HG02943 (cell line): Measurements from ENCODE around the gene RYR3.
"Not testable (repeated sequence)": the region's sequence is repeated elsewhere in the genome, so short reads cannot be mapped to it uniquely, and the experiment has no call there.

Experiments
- ATAC-seq: cut with Tn5 transposase; IDR thresholded peaks from one replicate; pipeline ENCODE4 v1.9.1; 2021; ENCODE audit warnings: mild to moderate bottlenecking, low read depth, moderate library complexity; ENCODE audit not compliant: unreplicated experiment

Gene RYR3

DNA sequence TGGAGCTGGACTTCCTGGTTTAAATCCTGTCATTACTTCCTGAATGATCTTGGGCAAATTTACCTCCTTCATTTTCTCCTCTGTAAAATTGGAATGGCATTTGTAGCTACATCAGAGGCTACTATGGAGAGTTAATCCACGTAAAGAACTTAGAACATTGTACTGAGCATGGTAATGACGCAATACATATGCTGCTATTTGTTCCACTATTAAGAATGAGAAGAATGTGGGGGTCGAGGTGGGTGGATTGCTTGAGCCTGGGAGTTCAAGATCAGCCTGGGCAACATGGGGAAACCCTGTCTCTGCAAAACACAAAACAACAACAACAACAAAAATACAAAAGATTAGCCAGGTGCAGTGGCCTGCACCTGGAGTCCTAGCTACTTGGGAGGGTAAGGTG is 250.6 kb downstream of the RYR3 start:
- no peak for ATAC-seq

DNA sequence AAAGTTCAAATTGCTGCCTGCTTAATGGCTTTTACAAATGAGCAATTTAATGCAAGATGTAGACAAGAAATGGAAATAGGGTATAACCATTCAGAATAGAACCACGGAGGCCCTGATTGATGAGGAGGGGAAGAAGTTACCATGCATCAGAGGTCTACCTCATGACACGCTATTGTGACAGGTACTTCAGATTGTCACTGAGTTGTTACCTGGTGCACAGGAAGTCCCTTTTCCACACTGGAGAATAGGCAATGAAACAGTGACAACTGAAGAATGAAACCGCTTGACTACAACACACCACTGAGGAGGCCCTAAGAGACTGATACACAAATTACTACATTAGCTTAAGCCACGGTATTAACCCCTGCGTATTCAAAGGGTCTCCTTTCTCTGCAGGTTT is 251.2 kb downstream of the RYR3 start:
- ATAC-seq, result no peak

DNA sequence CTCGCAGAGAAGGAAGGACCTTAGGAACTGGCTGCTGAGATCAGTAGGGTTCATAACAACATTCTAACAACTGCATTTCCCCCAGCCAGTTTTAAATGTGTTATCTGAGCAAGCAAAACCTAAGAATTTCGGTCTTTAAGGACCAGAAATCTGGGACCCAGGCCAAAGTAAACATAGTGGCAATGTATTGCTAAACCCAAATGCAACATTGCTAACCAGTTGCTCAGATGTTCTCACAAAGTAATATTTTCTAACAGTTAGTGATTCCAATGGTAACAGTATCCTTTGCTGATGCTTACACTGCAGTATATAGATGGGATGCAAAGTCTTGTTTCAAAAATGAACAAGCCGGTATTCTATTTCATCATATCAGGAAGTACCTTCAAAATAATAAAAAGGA is 254.3 kb downstream of the RYR3 start:
- no peak for ATAC-seq

DNA sequence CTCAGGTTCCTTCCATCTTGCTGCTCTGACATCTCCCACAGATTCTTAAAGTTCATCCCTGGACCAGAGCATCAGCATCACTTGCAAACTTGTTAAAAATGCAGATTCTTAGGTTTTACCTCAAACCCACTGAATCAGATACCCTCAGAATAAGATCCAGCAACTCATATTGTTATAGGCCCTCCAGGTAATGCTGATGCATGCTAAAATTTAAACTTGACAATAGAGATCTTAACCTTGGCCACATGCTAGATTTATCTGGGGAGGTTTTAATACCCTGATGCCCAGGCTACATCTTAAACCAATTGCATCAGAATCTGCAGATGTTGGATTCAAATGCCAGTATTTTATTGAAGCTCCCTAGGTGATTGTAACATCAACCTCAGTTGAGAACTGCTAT is 256.9 kb downstream of the RYR3 start:
- no peak for ATAC-seq

DNA sequence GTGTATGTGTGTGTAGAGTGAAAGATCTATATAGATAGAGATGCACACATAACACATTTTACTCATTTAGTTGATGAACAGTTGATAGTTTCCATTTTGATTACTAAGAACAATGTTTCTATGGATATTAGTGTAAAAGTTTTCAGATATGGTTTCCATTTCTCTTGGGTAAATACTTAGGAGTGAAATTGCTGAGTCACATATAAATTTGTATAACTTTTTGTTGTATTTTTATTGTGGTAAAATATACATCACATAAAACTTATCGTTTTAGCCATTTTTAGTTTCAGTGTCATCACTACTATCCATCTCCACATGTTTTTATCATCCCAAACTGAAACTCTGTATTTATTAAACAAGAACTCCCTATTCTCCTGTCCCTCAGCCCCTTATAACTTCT is 258.3 kb downstream of the RYR3 start:
- ATAC-seq, result no peak

DNA sequence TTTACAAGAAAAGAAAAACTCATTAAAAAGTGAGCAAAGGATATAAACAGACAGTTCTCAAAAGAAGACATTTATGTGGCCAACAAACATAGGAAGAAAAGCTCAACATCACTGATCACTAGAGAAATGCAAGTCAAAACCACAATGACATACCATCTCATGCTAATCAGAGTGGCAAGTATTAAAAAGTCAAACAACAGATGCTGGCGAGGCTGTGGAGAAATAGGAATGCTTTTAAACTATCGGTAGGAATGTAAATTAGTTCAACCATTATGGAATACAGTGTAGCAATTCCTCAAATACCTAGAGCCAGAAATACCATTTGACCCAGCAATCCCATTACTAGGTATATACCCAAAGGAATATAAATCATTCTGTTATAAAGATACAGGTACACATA is 267.1 kb downstream of the RYR3 start:
- ATAC-seq, result not testable (repeated sequence)

GRCh38 chr15:33580526-33580925 is 269.8 kb downstream of the RYR3 start:
- no peak for ATAC-seq

DNA sequence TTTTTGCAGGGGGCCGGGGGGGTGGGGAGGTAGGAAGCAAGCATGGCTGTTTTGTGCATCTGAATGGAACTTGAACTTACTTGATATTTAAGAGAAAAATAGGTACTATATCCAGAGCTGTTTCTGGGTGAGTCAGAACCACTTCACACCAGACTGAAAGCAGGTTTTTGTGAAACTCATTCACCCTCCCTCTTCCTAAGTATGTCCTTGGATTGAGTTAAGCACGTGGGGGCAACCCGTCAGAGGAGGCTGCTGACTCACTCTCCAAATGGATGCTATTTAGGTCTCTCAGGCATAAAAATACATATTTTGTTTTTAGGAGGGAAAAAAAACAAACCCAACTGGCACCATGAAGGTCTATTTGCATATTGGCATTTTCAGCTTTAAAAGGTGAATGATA is 270.3 kb downstream of the RYR3 start:
- no peak for ATAC-seq

DNA sequence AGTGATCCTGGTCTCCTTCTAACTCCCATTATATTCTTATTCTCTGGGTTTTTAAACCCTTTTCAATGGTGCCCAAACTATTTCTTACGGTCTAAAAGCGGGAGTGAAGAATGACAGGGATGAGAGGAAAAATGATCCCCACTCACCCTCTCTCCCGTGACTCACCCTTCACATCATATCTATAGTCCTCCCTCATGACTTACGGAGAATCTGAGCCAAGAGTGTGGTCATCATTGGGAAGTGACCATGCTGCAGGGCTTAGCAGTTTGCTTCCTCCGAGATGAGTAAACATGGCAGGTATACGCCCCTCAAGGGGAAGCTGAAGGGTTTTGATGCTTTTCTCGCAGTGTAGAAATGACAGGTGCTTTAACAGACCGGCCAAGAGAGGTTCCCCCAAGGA is 274.0 kb downstream of the RYR3 start:
- no peak for ATAC-seq

GRCh38 chr15:33586786-33587697 is 276.3 kb downstream of the RYR3 start:
- ATAC-seq, result no peak

DNA sequence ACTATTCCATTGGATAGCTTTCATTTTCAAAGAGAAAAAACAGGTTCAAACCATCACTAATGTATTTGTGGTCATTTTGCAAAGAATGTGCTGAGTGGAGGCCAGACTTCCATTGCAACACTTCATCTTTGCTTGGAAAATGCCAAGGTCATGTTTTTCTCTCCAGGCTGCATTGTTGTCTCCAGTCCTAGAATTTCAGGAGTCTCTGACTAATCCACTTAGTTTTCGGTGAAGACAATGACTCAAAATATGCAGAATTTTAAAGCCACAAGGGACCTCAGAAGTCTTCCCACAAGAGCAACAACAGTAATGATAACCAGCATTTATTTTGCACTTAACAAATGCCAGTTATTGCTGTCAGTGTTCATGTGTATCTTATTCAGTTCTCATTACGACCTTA is 277.0 kb downstream of the RYR3 start:
- ATAC-seq, result no peak

DNA sequence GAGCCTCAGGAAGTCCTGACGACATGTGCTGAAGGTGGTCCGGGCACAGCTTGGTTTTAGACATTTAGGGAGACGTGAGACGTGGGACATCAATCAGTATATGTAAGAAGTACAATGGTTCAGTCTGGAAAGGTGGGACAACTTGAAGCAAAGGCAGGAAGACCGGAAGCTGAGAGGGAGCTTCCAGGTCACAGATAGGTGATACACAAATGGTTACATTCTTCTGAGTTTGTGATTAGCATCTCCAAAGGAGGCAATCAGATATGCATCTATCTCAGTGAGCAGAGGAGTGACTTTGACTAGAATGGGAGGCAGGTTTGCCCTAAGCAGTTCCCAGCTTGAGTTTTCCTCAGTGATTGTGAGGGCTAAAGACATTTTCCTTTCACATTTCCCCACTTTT is 282.1 kb downstream of the RYR3 start:
- ATAC-seq, result no peak

DNA sequence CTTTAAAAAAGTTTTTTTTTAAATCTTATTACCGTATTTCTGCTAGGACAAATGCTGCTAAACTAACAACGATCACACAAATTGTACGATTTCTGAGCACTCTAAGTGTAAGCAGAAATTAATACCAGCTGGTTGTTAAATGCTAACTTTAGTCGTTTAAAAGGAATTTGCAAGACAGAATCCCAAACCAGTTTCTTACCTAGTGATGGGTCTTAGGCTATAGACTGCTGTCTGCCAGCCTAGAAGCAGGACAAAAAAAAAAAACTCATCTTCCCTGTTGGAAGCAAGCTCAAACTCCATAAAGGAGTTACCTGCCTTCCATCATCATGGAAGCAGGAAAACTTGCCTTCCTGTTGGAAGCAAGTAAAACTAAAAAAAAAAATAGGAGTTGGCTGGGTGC is 287.6 kb downstream of the RYR3 start:
- not testable (repeated sequence) for ATAC-seq

DNA sequence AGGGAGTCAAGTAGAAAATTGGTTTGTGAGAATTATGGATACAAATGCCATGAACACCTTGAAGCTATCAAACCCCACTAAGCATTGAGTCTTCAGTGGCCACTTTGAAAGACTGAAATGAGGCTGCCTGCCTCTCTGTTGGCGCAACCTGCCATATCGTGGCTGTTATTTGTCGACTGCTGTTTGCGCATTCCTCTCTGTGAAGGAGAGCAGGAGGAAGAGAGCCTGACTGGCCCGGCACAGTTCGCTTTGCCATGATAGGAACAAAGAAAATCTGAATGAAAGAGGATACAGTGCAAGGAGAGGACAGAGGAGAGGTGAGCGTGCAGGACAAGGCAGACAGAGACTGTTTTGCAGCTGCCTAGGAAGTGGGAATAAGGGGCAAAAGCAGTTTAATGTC is 289.4 kb downstream of the RYR3 start:
- ATAC-seq, result no peak

GRCh38 chr15:33601461-33601860 is 290.7 kb downstream of the RYR3 start:
- ATAC-seq, result no peak

GRCh38 chr15:33608714-33609113 is 297.9 kb downstream of the RYR3 start:
- ATAC-seq, result no peak

GRCh38 chr15:33612721-33613304 is 302.0 kb downstream of the RYR3 start:
- no peak for ATAC-seq

DNA sequence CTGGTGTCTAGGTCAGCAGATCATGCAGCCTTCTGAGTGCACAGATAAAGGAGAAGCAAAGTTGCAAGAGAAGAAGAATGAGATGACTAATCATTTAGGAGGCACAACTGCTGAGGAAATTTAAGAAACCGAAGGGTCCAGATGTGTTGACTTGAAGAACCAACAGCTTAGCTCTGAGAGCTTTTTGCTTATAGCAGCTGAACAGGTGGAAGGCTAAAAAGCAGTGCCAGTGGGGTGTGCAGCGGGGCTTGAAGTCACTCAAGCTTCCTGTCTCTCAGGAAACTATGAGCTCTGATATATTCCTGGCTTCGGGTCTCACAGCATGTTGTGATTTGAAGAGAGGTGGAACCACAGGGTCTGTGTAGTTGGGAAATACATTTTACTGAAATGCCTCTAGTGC is 305.7 kb downstream of the RYR3 start:
- no peak for ATAC-seq

DNA sequence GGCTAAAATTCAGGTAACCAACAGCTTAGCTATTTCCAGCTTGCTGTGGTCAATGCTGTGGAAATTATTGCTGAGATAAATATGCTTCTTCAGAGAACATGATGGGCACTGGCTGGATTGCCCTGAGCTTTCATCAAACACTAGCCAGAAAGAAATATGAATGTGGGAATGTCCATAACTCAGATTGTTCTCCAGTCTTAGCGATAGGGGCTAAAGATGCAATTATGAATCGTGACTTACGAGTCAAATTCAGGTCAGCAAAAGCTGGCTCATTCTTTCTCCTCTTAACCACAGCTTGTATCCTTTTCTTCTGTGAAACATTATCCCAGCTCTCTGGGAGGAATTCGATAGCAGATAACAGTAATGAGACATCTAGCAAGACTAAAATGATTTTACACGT is 307.6 kb downstream of the RYR3 start:
- no peak for ATAC-seq

DNA sequence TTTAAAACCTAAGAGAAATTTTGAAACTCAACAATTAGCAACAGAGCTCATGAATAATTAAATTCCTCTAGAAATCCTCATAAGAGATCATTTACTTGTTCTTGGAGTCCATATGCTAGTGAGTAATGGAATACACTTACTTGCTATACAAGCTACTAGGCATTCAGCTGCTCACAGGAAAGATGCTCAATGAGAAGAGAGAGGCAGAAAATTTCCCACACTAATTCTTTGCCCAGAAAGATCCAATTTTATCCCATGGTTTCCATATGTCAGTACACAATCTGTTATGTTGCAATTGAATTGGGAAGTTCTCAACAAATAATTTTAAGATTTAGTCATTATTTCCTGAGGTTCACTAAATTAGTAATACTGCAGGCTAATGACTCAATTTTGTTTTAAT is 310.4 kb downstream of the RYR3 start:
- no peak for ATAC-seq

GRCh38 chr15:33623010-33623409 is 312.2 kb downstream of the RYR3 start:
- no peak for ATAC-seq

DNA sequence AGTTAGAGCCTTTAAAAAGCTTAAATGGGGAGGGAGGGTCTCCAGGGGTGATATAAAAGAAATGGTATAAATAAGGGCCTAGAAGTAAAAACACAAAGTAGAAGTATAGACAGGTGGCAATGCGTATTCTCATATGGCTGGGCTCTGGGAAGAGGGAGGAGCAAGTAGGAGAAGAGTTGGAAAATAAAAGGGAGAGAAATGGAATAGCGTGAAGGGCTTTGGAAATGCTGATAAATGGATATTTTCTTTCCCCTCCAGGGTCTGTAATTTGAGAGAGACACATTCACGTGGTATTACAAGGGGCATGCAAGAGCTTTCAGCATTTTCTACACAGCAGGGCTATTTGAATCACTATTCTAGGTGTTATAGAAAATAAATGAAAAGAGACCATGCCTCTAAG is 313.7 kb downstream of the RYR3 start:
- no peak for ATAC-seq
